MM.1S (cell line): ENCODE data around the gene DNAAF2.
A peak's percentile ranks its signal among the peaks of the same experiment; 100 is the strongest.

Source experiments
- DNase-seq: peaks from one replicate; pipeline ENCODE4 v3.0.0-alpha.2; 2015
- H2AFZ ChIP-seq: fragments of 300-600 bp; sonication (generic); 2 replicates; pipeline ENCODE4 v1.6.0; 2016; ENCODE audit warnings: antibody characterized with exemption, low read length
- H3F3A ChIP-seq: fragments of 300-600 bp; sonication (generic); 2 replicates; pipeline ENCODE4 v1.6.1; 2016; ENCODE audit warnings: mild to moderate bottlenecking, antibody characterized with exemption, low read length, moderate library complexity, mixed read lengths; ENCODE audit not compliant: insufficient read depth
- H3K27ac ChIP-seq: fragments of 300-600 bp; sonication (generic); 2 replicates; pipeline ENCODE4 v1.5.1; 2016; ENCODE audit warnings: mild to moderate bottlenecking, low read length
- H3K27me3 ChIP-seq: fragments of 300-600 bp; sonication (generic); replicated peaks from 2 replicates; pipeline ENCODE4 v1.6.0; 2016; ENCODE audit warnings: low read length; ENCODE audit not compliant: insufficient read depth
- H3K36me3 ChIP-seq: fragments of 300-600 bp; sonication (generic); replicated peaks from 2 replicates; pipeline ENCODE4 v1.6.1; 2016; ENCODE audit warnings: mild to moderate bottlenecking, low read length, mixed read lengths; ENCODE audit not compliant: insufficient read depth
- H3K4me1 ChIP-seq: fragments of 300-600 bp; sonication (generic); 2 replicates; pipeline ENCODE4 v1.6.1; 2016; ENCODE audit warnings: low read length, mixed read lengths
- H3K4me2 ChIP-seq: fragments of 300-600 bp; sonication (generic); 2 replicates; pipeline ENCODE4 v1.6.0; 2016; ENCODE audit warnings: low read depth, low read length
- H3K4me3 ChIP-seq: fragments of 300-600 bp; sonication (generic); 2 replicates; pipeline ENCODE4 v1.5.1; 2016; ENCODE audit warnings: low read length, mixed read lengths
- H3K79me2 ChIP-seq: fragments of 300-600 bp; sonication (generic); 2 replicates; pipeline ENCODE4 v1.6.1; 2016; ENCODE audit warnings: mixed run types, low read length, mixed read lengths
- H3K9ac ChIP-seq: fragments of 300-600 bp; sonication (generic); 2 replicates; pipeline ENCODE4 v1.6.1; 2016; ENCODE audit warnings: low read length, mixed read lengths
- H3K9me2 ChIP-seq: fragments of 300-600 bp; sonication (generic); replicated peaks from 2 replicates; pipeline ENCODE4 v1.6.1; 2016; ENCODE audit warnings: mild to moderate bottlenecking, low read length, mixed read lengths; ENCODE audit not compliant: insufficient read depth
- H3K9me3 ChIP-seq: fragments of 300-600 bp; sonication (generic); replicated peaks from 2 replicates; pipeline ENCODE4 v1.6.1; 2016; ENCODE audit warnings: mild to moderate bottlenecking, low read length, mixed read lengths; ENCODE audit not compliant: insufficient read depth
- H4K20me1 ChIP-seq: fragments of 300-600 bp; sonication (generic); 2 replicates; pipeline ENCODE4 v1.6.1; 2016; ENCODE audit warnings: mild to moderate bottlenecking, low read length, moderate library complexity, mixed read lengths; ENCODE audit not compliant: insufficient read depth
- EZH2 ChIP-seq: fragments of 300-600 bp; sonication (generic); optimal IDR thresholded peaks from 2 replicates; pipeline ENCODE3; 2017; ENCODE audit warnings: low read depth, mild to moderate bottlenecking, antibody characterized with exemption, low read length, mixed read lengths
- EZH2phosphoT487 ChIP-seq: fragments of 300-600 bp; sonication (generic); IDR thresholded peaks from 2 replicates; pipeline ENCODE4 v1.6.1; 2018; ENCODE audit warnings: antibody characterized with exemption, low read length
- TF ChIP-seq, protein P1 (sequence below): fragments of 300-600 bp; sonication (generic); IDR thresholded peaks from 2 replicates; pipeline ENCODE4 v1.5.1; 2016; ENCODE audit warnings: antibody characterized with exemption, low read length, mixed read lengths

DNAAF2 gene

DNA sequence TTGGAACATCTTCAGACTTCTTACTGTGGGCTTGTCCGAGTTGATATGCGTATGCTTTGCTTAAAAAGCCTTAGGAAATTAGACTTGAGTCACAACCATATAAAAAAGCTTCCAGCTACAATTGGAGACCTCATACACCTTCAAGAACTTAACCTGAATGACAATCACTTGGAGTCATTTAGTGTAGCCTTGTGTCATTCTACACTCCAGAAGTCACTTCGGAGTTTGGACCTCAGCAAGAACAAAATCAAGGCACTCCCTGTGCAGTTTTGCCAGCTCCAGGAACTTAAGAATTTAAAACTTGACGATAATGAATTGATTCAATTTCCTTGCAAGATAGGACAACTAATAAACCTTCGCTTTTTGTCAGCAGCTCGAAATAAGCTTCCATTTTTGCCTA, 27.5 kb downstream of the DNAAF2 start:
- no peaks in the 10 kb centered on the region for H3K27me3 ChIP-seq
- TF ChIP-seq EZH2phosphoT487 (no peak), EZH2 (no peak)
- TF ChIP-seq, protein P1, sequence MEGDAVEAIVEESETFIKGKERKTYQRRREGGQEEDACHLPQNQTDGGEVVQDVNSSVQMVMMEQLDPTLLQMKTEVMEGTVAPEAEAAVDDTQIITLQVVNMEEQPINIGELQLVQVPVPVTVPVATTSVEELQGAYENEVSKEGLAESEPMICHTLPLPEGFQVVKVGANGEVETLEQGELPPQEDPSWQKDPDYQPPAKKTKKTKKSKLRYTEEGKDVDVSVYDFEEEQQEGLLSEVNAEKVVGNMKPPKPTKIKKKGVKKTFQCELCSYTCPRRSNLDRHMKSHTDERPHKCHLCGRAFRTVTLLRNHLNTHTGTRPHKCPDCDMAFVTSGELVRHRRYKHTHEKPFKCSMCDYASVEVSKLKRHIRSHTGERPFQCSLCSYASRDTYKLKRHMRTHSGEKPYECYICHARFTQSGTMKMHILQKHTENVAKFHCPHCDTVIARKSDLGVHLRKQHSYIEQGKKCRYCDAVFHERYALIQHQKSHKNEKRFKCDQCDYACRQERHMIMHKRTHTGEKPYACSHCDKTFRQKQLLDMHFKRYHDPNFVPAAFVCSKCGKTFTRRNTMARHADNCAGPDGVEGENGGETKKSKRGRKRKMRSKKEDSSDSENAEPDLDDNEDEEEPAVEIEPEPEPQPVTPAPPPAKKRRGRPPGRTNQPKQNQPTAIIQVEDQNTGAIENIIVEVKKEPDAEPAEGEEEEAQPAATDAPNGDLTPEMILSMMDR, result no peak
- no peak overlapping the region for H3K4me2 ChIP-seq
- no peaks in the 10 kb centered on the region for H4K20me1 ChIP-seq
- H2AFZ ChIP-seq, result no peak overlapping the region
- no peak overlapping the region for H3K27ac ChIP-seq
- no peaks in the 10 kb centered on the region for H3K9me2 ChIP-seq
- no peak for DNase-seq
- no peak overlapping the region for H3K9ac ChIP-seq
- no peaks in the 10 kb centered on the region for H3K4me1 ChIP-seq
- no peaks in the 10 kb centered on the region; the same call in 1 of the 2 replicates for H3K36me3 ChIP-seq
- H3F3A ChIP-seq, result no peaks in the 10 kb centered on the region
- H3K9me3 ChIP-seq, result no peaks in the 10 kb centered on the region
- H3K4me3 ChIP-seq, result no peak overlapping the region
- H3K79me2 ChIP-seq, result peaks cover 2% of the 10 kb centered on the region; the same call in 1 of the 2 replicates

DNA sequence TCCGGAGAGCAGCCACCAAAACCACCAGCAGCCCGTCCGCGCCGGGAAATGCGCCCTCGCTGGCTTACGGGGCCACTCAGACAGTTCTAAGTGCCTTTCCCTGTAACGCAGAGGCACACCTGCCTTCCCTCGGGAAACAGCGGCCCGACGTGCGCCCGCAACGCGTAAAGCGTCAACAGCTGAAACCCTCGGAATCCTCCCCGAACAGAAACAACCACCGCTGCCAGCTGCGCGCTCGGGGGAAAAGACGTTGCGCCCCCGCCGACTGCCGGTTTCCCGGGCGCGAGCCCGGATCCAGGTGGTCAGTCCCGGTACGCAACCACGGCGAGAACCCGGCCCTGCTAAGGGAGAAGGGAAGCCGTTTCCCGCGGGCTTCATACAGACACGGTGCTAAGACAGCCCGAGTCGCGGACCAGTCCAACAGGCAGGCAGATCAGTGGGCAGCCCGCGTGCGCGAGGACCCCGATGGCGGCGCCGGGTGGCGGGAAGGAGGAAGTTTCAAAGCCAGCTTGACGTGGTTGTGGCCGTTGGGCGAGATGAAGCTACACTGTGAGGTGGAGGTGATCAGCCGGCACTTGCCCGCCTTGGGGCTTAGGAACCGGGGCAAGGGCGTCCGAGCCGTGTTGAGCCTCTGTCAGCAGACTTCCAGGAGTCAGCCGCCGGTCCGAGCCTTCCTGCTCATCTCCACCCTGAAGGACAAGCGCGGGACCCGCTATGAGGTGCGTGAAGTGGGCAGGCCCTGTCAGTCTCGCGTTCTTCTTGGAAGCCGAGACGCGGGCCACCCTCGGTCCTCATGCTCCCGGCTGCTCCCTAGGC, 36.4 kb downstream of the DNAAF2 start, which contains the start of gene LRR1:
LRR1 (plus strand) TSS at position 456 of the 816 bp plus-strand sequence; CDS start at position 537, 81 bp downstream.
- DNase-seq, result peak; percentile 67
- TF ChIP-seq EZH2, result no peak
- TF ChIP-seq EZH2phosphoT487, result no peak
- TF ChIP-seq, protein P1, result no peak
- Histone ChIP-seq H3K9me2 (no peaks in the 10 kb centered on the region), H3K36me3 (no peaks in the 10 kb centered on the region), H3K9me3 (no peaks in the 10 kb centered on the region), H3K79me2 (peaks cover 23% of the 10 kb centered on the region), H3F3A (peaks cover 8% of the 10 kb centered on the region; the same call in 1 of the 2 replicates), H3K4me1 (no peaks in the 10 kb centered on the region), H3K27ac (peak within 1 kb of the TSS; percentile 99), H3K27me3 (no peaks in the 10 kb centered on the region), H3K9ac (peak within 1 kb of the TSS; percentile 97), H3K4me2 (peak within 1 kb of the TSS; percentile 55), H3K4me3 (peak within 1 kb of the TSS; percentile 86), H4K20me1 (no peaks in the 10 kb centered on the region), H2AFZ (peak within 1 kb of the TSS; percentile 67)

DNA sequence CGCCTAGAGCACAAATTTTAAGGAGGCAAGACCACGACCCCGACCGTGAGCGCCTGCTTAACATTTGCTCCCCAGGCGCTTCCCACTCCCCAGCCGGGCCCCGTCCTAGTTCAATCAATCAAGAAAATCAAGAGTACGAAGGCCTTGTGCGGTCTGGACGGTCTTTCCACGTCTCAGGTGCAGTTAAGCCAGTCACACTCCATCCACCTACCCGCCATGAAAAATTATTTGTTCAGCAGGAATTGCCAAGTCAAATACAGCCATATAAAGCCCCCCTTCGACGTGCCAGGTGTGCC, 36.9 kb downstream of the DNAAF2 start:
- H3K27ac ChIP-seq, result peak overlapping the region; percentile 99
- H3K36me3 ChIP-seq, result no peaks in the 10 kb centered on the region
- DNase-seq, result no peak
- no peaks in the 10 kb centered on the region for H3K4me1 ChIP-seq
- no peaks in the 10 kb centered on the region for H3K9me3 ChIP-seq
- no peaks in the 10 kb centered on the region for H3K9me2 ChIP-seq
- H3K9ac ChIP-seq, result peak overlapping the region; percentile 97
- H3K4me2 ChIP-seq, result peak overlapping the region; percentile 55
- H2AFZ ChIP-seq, result peak overlapping the region; percentile 67
- H4K20me1 ChIP-seq, result no peaks in the 10 kb centered on the region
- TF ChIP-seq, protein P1, result no peak
- TF ChIP-seq EZH2, result no peak
- TF ChIP-seq EZH2phosphoT487, result no peak
- peak overlapping the region; percentile 86 for H3K4me3 ChIP-seq
- H3F3A ChIP-seq, result peaks cover 8% of the 10 kb centered on the region; the same call in 1 of the 2 replicates
- no peaks in the 10 kb centered on the region for H3K27me3 ChIP-seq
- H3K79me2 ChIP-seq, result peaks cover 23% of the 10 kb centered on the region
